Lower leg skin (tissue), 3 donors: ENCODE results near the gene UBAC2.

Source experiments
- CTCF ChIP-seq, 3 donors: fragments of 450-650 bp; IDR thresholded peaks; one replicate each; pipeline ENCODE4 v1.5.1; 2016; ENCODE audit warnings: antibody characterized with exemption in 3 of 3, mild to moderate bottlenecking in 3 of 3, moderate library complexity in 2 of 3
- POLR2A ChIP-seq, 2 donors: fragments of 450-650 bp; IDR thresholded peaks; one replicate each; pipeline ENCODE4 v1.6.1; 2016 to 2017; ENCODE audit warnings: antibody characterized with exemption in 2 of 2, mild to moderate bottlenecking in 1 of 2, moderate library complexity in 1 of 2

GRCh38 chr13:99271249-99271648 is 70.6 kb downstream of the UBAC2 start:
- TF ChIP-seq CTCF (IDR thresholded peaks at IDR 0.05): no peak
- TF ChIP-seq POLR2A (IDR thresholded peaks at IDR 0.05): no peak
